ENCODE results near the gene TSPAN4.

GRCh38 chr11:887589-887988, 44.9 kb downstream of the TSPAN4 start:
- TF ChIP-seq CTCF (conservative IDR thresholded peaks at IDR 0.05) (no peak), EZH2 (IDR thresholded peaks at IDR 0.05; ENCODE audit: low read depth) (no peak)

All from PC-9 (cell line).